GM18873 (cell line): ENCODE data around the gene ANKRD44.
"Not testable (repeated sequence)": the region's sequence is repeated elsewhere in the genome, so short reads cannot be mapped to it uniquely, and the experiment has no call there.

Experiments used
- ATAC-seq: cut with Tn5 transposase; IDR thresholded peaks from one replicate; pipeline ENCODE4 v1.9.1; 2021; ENCODE audit warnings: mild to moderate bottlenecking, moderate library complexity, moderate number of reproducible peaks; ENCODE audit not compliant: unreplicated experiment, low FRiP score

Gene ANKRD44

GRCh38 chr2:197010200-197011020 is 300.2 kb downstream of the ANKRD44 start:
- no peak for ATAC-seq

- ATAC-seq: not testable (repeated sequence)
These were observed 301.7 kb downstream of the ANKRD44 start for GRCh38 chr2:197008741-197009341.

GRCh38 chr2:197007716-197008628 is 302.6 kb downstream of the ANKRD44 start:
- ATAC-seq: no peak

- ATAC-seq: no peak
These were observed 308.7 kb downstream of the ANKRD44 start for GRCh38 chr2:197001921-197002320.

- no peak for ATAC-seq
These were observed 314.7 kb downstream of the ANKRD44 start for GRCh38 chr2:196995757-196996314.

- no peak for ATAC-seq
These were observed 315.8 kb downstream of the ANKRD44 start for GRCh38 chr2:196994764-196995163.

- ATAC-seq: no peak
These were observed 317.0 kb downstream of the ANKRD44 start for GRCh38 chr2:196993617-196994016.

- no peak for ATAC-seq
These were observed 318.1 kb downstream of the ANKRD44 start for GRCh38 chr2:196992466-196992865.

GRCh38 chr2:196990788-196991461 is 319.7 kb downstream of the ANKRD44 start:
- ATAC-seq: no peak

- no peak for ATAC-seq
These were observed 320.5 kb downstream of the ANKRD44 start for GRCh38 chr2:196990092-196990491.

GRCh38 chr2:196989496-196989895 is 321.1 kb downstream of the ANKRD44 start:
- no peak for ATAC-seq

- ATAC-seq: no peak
These were observed 321.9 kb downstream of the ANKRD44 start for GRCh38 chr2:196988639-196989038.

GRCh38 chr2:196987649-196988364 is 322.8 kb downstream of the ANKRD44 start:
- ATAC-seq: no peak

GRCh38 chr2:196987298-196987648 is 323.3 kb downstream of the ANKRD44 start:
- ATAC-seq: no peak

- ATAC-seq: no peak
These were observed 324.9 kb downstream of the ANKRD44 start for GRCh38 chr2:196985511-196986183.

- no peak for ATAC-seq
These were observed 325.7 kb downstream of the ANKRD44 start for GRCh38 chr2:196984903-196985302.

GRCh38 chr2:196983934-196984333 is 326.6 kb downstream of the ANKRD44 start:
- no peak for ATAC-seq

GRCh38 chr2:196980473-196980872 is 330.1 kb downstream of the ANKRD44 start:
- ATAC-seq: no peak

- no peak for ATAC-seq
These were observed 330.6 kb downstream of the ANKRD44 start for GRCh38 chr2:196980001-196980400.
